HG03378 (cell line): ENCODE data around the gene ATP6V0C.
"Not testable (repeated sequence)": the region's sequence is repeated elsewhere in the genome, so short reads cannot be mapped to it uniquely, and the experiment has no call there.

ENCODE experiments used
- ATAC-seq: cut with Tn5 transposase; IDR thresholded peaks from one replicate; pipeline ENCODE4 v1.9.1; 2021; ENCODE audit warnings: mild to moderate bottlenecking, moderate library complexity; ENCODE audit not compliant: unreplicated experiment

Gene ATP6V0C

DNA sequence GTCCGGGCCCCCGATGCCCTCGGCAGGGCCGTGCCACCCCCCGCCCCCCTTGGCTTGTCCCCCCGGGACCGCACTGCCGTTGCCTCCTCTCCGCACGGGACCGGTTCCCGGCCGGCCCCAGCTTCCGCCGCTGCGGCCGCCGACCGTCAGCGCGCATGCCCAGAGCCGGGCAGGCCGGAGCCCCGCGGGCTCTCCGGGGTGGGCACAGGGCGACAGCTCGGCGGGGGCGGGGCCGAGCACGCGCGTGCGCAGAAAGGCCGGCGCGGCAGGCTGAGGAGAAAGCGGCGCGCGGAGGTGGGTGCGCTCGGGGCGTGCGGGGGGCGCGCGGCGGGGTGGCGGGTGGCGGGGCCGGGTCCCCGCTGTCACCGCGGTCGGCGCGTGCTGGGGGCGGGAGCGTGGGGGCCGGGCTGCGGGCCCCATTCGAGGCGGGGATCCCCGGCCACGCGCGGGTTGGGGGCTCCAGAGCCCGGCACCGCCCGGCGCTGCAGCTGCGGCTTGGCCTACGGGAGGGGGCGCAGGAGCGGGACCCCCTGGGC is 38.8 kb upstream of the ATP6V0C start, which contains the start of gene TBC1D24:
Gene TBC1D24 (plus strand): TSS at position 251 of the 536 bp plus-strand sequence. CDS start 21,022 bp downstream, outside the sequence.
- ATAC-seq: no peak

DNA sequence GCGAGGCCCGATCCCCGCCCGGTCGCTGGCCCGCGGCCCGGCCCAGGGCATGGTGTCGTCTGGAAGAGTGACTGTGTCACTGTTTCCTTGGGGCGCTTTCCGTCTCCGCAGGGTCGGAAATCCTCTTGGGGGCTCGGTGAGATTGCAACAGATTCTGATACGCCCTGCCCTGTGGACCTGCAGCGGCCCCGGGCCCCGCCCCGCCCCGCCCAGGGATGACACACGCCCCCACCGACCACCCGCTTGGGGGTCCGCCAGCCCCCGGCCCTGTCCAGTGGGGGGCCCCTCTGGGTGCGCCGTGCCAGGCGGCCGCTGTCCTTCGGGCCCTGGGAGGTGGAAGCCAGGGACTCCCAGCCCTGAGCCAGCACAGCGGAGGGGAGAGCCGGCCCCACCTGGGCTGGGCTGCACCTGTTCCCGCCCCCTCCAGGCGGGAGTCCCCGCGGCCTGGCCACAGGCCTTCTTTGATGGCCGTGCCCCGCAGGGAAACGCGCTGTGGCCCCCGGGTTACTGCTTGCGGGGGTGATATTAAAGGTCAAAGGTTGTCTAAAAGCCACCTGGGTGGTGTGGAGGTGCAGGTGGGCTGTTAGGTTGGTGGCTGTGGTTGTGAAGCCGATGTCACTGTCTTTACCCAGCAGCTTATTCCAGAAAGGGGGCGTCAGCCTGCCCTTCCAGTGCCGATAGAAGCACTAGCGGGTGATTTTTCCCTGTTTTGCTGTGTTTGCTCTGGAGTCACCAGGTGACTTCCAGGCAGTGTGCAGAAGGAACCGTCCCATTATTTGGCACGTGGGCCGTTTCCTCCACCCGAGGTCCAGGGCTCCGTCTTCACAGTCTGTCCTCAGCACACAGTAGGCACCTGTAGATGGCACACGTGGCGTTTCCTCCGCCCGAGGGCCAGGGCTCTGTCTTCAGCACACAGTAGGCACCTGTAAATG is 38.1 kb upstream of the ATP6V0C start:
- ATAC-seq: no peak

DNA sequence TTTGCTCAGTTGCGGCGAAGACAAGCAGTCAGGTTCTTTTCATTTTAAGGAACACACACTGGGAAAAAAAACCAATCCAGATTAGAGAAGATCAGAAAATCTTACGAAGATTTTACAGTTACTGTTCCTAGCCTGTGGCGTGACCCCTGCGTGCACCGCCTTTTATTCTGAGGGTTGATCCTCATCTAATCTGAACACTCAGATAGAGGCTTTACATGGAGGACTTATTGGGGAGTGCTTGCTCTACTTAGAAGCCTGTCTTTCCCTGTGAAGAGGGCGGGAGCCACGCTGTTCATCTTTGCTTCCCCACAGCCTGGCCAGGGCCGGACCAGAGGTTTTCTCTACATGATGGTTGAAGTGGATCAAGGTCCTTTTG is 37.4 kb upstream of the ATP6V0C start:
- ATAC-seq: no peak

DNA sequence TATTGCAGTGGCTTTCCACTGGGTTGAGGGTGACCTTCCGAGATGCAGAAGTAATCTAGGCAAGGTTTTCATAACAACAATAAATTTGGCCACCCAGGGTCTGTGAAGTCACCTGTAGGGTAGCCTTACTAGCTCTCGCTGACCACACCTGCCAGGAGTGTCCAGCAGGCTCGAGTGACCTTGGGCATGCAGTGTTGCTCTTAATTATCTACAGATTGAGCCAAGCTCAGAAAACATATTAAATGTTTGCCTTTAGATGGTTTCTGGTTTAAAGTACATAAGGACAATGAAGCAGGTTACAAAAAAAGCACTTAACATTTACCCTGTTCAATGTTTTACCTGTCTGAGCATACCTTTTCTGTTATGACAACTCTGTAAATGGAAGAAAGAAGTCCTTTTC is 37.0 kb upstream of the ATP6V0C start:
- no peak for ATAC-seq

DNA sequence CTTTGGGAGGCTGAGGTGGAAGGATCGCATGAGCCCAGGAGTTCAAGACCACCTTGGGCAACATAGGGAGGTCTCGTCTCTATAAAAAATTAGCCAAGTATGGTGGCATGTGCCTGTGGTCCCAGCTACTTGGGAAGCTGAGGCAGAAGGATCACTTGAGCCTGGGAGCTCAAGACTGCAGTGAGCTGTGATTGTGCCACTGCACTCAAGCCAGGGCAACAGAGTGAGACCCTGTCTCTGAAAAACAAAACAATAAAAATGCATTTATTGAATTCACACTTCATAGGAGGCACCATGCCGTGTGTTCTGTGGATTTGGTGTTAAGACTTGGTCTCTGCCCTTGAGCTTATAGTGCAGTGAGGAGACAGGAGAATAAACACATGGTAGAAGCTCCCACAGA is 36.4 kb upstream of the ATP6V0C start:
- ATAC-seq: no peak

DNA sequence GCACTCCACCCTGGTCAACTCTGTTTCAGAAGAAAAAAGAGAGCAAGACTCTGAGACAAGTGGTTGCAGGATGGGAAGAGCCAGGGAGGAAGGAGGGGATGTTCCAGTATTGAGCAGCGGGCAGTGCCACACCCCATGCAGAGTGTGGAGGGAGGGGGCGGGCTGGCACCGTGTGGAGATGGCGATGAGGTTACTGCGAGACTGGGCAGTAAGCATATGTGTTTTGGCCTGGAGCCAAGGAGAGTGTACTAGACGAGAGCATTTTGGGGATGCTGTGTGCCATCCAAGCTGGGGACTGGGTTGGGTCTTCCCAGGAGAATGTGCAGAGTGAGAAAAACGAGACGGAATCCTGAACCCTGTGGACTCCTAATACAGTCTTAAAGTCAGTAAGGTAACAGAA is 35.5 kb upstream of the ATP6V0C start:
- no peak for ATAC-seq

DNA sequence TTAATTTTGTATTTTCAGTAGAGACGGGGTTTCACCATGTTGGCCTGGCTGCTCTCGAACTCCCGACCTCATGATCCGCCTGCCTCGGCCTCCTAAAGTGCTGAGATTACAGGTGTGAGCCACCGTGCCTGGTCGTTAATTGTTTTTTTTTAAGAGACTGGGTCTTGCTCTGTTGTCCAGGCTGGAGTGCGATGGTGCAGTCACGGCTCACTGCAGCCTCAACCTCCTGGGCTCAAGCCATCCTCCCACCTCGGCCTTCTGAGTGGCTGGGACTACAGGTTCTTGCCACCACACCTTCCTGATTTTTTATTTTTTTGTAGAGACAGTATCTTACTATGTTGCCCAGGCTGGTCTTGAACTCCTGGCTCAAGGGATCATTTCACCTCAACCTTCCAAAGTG is 33.8 kb upstream of the ATP6V0C start:
- not testable (repeated sequence) for ATAC-seq

DNA sequence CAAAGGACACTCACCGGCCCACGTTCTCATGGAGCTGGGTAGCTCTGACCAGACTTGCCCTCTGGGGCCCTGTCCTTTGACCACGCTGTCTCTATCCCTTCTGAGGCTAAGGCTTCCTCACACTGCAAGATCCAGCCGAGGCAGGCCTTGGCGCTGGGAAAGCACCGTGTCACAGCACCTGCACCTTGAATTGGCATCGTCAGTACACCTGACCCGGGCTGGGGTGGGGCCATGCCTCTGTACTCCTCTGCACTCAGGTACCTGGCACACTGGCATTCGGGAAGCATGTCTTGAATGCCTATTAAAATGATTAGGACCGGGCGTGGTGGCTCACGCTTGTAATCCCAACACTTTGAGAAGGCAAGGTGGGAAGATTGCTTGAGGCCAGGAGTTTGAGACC is 32.8 kb upstream of the ATP6V0C start:
- ATAC-seq: no peak

DNA sequence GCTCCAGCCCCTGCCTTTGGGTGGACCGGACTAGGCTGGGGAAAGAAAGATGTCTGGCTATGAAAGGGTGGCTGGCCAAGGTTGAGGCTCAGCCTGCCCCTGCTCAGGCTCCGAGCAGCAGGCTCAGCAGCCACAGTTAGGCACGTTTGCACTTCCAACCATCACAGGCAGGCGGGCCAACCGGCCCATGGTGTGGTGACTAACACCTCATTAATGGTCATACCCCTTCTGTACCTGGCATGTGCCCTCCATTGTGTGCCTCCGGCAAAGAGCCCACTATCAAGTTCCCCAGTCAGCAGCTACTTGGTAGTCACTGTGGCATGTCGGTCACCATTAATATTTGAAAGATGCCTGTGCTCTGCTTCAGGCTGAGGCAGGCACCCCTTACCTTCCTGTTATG is 32.1 kb upstream of the ATP6V0C start:
- no peak for ATAC-seq

DNA sequence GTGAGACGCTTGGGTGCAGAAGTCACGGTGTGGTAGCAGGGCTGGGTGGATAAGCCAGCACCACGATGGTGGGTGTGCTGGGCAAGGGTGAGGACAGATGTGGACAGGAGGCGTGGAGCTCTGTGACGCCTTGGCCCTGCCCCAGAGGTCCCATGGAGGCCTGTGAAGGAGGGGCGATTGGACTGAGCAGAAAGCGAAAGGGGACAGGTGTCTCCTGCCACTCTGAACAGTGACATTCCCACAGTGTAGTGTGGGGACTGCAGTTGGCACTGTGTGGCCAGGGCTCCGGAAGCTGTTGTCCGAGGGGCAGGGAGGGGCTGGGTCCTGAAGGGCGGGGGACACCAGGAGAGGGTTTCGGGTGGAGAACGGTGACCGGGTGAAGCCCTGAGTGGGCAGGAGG is 31.5 kb upstream of the ATP6V0C start:
- no peak for ATAC-seq

DNA sequence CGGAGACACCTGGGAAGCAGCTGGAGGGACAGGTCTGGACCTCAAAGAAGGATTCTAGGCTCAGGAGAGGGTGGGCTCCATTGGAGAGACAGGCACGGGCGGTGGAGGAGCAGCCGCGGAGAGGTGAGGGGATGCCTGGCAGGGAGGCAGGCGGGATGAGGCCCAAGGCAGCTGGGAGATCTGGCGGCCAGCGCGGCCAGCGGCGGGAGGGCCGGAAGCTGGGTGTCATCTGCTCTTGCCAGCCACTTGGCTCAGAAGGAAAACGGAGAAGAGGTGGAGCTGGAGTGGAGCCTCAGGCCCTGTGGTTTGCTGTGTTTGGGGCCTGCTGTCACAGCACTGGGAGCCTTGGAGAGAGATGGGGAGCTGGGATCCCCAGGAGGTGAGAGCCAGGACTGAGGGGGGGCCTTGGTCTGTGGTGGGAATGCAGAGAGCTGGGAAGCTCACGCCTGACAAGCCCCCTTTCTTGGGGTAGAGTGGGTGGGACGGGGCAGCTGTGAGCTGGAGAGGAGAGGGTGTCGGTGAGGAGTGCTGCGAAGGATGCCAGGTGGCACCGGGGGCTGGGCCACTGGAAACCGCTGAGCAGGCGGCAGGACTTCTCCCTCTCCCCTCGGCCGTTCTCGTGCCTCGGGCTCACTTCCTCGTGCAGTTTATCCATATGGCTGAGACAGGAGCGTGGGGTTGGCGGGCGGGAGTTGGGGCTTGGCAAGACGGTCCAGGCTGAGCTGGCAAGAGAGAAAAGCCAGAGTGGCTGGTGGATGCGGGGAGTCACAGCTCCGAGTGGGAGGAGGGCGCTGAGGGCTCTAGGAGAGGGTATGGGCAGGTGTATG is 30.8 kb upstream of the ATP6V0C start:
- ATAC-seq: no peak

DNA sequence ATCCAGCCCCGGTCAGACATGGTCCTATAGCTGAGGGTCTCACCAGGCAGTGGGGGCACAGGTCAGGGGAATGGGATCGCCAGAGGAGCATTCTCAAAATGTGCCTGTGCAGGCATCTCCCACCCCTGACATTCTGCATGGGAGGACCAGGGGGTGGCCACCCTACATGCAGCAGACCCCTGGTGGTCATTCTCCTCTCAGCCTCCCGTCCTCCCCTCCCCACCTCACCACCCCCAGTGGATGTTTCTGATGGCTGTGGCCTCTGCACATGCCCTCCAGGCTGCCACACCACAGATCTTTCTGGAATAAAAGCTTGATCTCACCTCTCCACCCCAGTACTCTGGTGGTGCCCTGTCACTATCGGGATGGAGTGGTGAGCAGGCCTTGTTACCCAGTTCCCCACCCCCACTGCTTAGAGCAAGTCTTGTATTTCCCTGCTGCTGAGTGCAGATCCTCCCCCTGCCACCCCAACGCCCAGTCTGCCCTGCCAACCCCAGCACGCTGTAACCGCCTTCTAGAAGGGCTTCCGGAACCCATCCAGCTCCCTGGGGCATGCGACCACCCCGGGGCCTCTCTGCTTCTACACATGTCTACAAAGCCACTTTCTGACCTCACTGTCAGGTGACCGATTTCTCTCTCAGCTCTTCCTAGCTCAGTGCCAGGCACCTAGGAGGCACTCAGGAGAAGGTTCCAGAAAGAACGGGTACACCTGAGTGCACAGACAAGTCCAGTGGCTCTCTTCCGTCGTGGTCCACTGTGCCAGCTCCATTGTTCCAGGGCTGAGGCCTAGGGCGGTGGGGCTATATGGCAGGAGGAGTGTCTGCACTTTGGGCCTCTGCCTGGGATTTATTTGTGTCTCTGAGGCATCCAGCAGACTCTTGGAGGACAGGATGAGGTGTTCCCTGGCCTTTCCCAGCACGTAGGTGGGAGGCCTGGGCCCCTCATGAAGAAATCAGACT is 29.5 kb upstream of the ATP6V0C start:
- no peak for ATAC-seq

DNA sequence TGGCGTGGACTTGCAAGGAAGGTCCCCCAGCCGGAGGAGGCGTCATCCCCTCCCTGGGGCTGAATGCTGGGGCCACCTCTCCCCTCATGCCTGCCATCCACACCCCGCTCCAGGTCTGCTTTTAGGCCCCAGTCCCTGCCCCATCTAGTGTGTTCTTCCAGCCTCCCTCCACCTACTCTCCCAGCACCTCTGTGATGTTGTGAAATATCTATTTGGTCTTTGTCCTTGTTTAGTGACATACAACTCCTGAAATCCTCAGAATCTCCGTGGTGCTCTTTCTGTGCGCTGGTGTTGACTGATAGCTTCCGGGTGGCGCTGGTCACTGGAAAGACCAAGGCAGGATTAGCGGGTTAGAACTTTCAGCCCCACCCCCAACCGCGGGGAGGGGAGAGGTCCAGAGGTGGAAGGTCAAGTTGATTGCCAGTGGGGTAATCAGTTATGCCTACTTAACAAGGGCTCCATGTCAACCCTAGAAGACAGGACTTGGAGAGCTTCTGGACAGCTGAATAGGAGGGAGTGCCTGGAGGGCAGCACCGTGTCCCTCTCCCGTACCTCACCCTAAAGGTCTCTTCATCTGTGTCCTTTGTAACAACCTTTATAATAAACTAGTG is 28.7 kb upstream of the ATP6V0C start:
- no peak for ATAC-seq

DNA sequence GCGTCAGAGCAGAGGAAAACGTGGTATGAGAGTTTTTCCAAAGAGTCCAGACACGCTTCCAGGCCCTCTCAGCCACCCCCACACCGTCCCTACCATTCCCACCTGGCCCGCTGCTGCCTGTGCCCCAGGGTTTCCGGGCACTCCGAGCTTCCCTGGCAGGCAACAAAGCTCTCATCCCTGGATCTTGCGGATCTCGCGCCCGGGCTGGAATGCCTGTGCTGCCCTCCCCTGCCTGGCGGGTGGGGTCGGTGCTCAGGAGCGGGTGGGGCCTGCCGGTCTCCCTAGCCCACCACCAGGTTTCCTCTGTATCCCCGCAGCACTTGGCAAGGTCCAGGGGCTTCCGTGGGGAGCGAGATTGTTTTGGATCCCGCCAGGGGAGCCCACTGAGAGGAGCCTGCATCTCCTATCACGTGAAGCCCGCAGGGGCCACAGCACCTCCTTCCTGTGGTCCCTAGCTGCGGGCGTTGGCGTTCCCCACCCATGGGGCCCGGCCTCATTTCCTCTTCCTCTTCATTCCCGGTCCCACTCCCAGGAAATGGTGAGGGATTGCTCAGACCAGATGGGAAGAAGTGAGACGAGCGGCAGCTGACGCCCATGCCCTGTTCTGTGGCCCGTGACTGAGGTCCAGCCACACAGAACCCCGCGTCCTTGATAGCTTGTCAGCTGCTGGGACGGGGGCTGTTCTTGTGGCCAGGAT is 27.8 kb upstream of the ATP6V0C start:
- no peak for ATAC-seq

DNA sequence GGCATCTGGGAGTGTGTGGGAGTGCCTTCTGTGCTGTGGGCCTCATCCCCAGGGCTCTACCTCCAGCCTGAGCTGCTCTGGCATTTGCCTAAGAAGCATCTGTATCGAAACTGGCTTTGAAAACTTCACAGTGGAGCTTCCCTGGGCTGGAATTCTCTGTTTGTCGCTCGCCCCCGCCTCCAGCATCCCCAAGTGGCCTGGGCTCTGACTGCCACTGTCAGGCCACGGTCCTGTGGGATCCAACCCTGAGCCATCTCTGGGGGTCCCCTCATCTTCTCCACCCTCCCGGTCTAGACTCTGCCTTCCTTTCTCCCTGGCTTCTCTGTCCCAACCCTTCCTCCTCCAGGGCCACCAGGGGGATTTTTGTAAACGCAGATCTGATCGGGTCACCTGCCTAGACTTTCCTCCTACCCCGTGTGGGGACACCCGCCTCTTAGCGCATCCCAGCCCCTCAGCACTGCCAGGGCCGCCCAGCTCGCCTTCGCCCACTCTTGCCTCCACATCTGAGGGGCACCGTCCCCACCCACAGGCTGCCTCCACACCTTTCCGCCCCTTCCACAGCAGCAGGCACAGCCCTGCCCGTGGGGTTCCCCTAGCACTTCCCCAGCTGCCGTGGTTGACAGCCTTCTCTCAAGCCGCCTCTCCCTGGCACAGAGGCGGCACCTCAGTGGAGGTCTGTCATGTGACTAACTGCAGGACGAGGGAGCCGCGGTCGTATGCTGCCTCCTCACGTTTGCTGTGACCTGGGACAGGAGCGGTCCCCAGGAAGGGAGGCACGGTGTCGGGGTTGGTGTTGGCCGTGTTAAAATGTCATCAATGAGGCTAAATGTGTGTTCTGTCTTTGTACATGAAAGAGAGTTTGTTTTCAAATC is 26.9 kb upstream of the ATP6V0C start:
- ATAC-seq: peak; percentile 53

DNA sequence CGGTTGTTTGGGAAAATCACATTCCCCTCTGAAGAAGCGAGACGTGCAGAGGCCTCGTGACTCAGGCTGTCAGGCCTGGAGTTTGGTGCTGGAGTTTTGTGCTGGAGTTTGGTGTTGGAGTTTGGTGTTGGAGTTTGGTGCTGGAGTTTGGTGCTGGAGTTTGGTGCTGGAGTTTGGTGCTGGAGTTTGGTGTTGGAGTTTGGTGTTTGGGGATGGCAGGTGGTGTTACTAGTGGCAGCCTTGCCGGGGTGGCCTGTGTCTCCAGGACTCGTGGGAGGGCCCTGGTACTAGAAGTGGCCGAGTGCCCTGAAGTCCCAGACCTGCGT is 26.3 kb upstream of the ATP6V0C start:
- ATAC-seq: no peak

DNA sequence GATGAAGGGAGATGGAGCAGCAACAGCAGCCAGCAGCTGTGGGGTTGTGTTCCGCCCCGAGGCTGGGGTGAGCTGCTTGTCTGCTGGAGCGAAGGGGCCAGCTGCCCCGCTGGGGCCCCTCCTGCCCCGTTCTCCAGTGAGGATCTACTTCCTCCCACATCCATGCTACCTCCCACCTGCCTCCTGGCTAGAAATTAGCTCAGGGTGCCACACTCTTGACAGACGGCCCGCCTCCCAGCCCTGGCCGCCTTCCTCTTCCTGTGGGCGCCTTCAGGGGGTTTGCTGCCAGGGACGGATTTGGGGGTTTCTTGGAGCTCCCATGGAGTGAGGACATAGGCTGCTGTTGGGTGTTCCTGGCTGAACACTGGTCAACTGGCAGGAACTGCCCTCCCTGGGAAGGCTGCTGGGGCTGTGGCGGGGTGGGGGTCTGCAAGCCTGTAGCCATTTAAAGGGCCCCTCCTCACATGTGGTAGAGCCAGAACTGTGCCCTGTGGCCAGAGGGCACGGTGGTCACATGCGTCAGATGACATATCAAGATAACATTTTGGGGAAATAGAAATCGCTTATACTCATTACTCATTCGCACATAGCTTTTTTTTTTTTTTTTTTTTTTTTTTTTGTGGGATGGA is 25.7 kb upstream of the ATP6V0C start:
- ATAC-seq: no peak

DNA sequence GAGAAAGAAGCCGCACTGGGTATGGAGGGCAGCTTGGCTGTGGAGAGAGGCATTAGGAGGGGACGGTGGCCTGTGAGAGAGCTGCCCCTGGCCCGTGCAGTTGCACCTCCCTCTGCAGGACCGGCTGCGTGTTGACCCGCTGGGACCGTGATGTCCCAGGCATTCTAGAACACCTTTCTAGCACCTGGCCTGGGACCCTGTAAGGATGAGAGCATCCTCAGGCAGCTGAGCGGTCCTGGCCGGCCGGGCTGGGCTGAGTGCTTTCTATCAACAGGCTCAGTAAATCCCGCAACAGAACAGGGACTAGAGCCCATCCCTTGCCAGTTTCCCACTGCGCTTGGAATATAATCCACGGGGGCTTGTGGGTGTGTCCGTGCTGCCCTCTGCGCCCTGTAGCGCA is 24.2 kb upstream of the ATP6V0C start:
- ATAC-seq: no peak
